Peyer's patch (tissue), 4 donors: ENCODE data around the gene TMEM132E. TPM values are rescaled to one million over a fixed set of nuclear protein-coding genes. Genes with fewer than 3 reads are reported as not detected.

Experiments used
- DNase-seq, 3 donors: peaks; one replicate each; pipeline ENCODE4 v3.0.0-alpha.2; 2017 to 2019
- H3K27ac ChIP-seq, 4 donors: fragments of 200-600 bp; sonication (generic); one replicate each; pipeline ENCODE4 v1.5.1; 2016 to 2019
- H3K27me3 ChIP-seq, 2 donors: fragments of 200-600 bp; sonication (generic); one replicate each; pipeline ENCODE4 v1.5.1; 2019
- H3K36me3 ChIP-seq, 3 donors: fragments of 200-600 bp; sonication (generic); one replicate each; pipeline ENCODE4 v1.5.1; 2016 to 2019
- H3K4me1 ChIP-seq, 4 donors: fragments of 200-600 bp; sonication (generic); one replicate each; pipeline ENCODE4 v1.5.1; 2016 to 2019
- H3K4me3 ChIP-seq, 4 donors: fragments of 200-600 bp; sonication (generic); 1 replicate in 3 of 4; 2 replicates in 1 of 4; pipeline ENCODE4 v1.5.1; 2016 to 2019; ENCODE audit warnings: mild to moderate bottlenecking in 1 of 4
- H3K9me3 ChIP-seq, 4 donors: fragments of 200-600 bp; sonication (generic); one replicate each; pipeline ENCODE4 v1.5.1; 2016 to 2019; ENCODE audit warnings: mild to moderate bottlenecking in 1 of 4
- CTCF ChIP-seq, 6 experiments: fragments of 450-650 bp in 4 of 6; fragments of 200-600 bp in 2 of 6; sonication (generic) in 1 of 6; IDR thresholded peaks; one replicate each; pipeline ENCODE4 v1.5.1; 2017 to 2019; ENCODE audit warnings: antibody characterized with exemption in 6 of 6, mild to moderate bottlenecking in 3 of 6, moderate library complexity in 1 of 6
- POLR2A ChIP-seq, 2 donors: fragments of 450-650 bp; IDR thresholded peaks; one replicate each; pipeline ENCODE4 v1.5.1; 2017; ENCODE audit warnings: antibody characterized with exemption in 2 of 2, mild to moderate bottlenecking in 2 of 2, moderate library complexity in 2 of 2
- total RNA-seq, 4 donors: library from RNA; depleted of rRNA; stranded (reverse); fragments of >200 nt; gene quantifications; one replicate each; pipeline ENCODE4 v1.1.0, GENCODE V29; 2016

Gene TMEM132E
- total RNA-seq, 4 donors from 2014 or later = 0.13 to 1.7 TPM; not detected in 2

GRCh38 chr17:34579979-34580684 lies 750 bp downstream of the TMEM132E start:
- Histone ChIP-seq H3K27ac (no peak overlapping the region), H3K27me3 (peaks cover 0 to 27% of the 10 kb centered on the region in 2 donors), H3K4me3 (peak overlapping the region; percentile 14 to 54 (median 43)), H3K4me1 (peaks cover 0 to 28% (median 15%) of the 10 kb centered on the region in 4 donors), H3K9me3 (peaks cover 0 to 6% (median 0%) of the 10 kb centered on the region in 4 donors), H3K36me3 (no peaks in the 10 kb centered on the region)
- no peak for TF ChIP-seq POLR2A (IDR thresholded peaks at IDR 0.05)
- no peak for TF ChIP-seq CTCF (IDR thresholded peaks at IDR 0.05)
- DNase-seq = peak in 1 of 3 donors; percentile 43

- peak in 1 of 3 donors; percentile 43 for DNase-seq
- no peak for TF ChIP-seq CTCF (IDR thresholded peaks at IDR 0.05)
- no peak for TF ChIP-seq POLR2A (IDR thresholded peaks at IDR 0.05)
- H3K27ac ChIP-seq = no peak overlapping the region
- H3K4me1 ChIP-seq = peaks cover 0 to 28% (median 15%) of the 10 kb centered on the region in 4 donors
- H3K9me3 ChIP-seq = peaks cover 0 to 6% (median 0%) of the 10 kb centered on the region in 4 donors
- H3K27me3 ChIP-seq = peaks cover 0 to 27% of the 10 kb centered on the region in 2 donors
- H3K36me3 ChIP-seq = no peaks in the 10 kb centered on the region
- H3K4me3 ChIP-seq = peak overlapping the region in 3 of 4 donors; percentile 22 to 54 (median 27)
Observed at GRCh38 chr17:34580685-34581445, 1.5 kb downstream of the TMEM132E start.

GRCh38 chr17:34581446-34582184 lies 2.2 kb downstream of the TMEM132E start:
- Histone ChIP-seq H3K27me3 (peaks cover 0 to 27% of the 10 kb centered on the region in 2 donors), H3K4me3 (peak overlapping the region in 3 of 4 donors; percentile 22 to 54 (median 27)), H3K27ac (no peak overlapping the region), H3K36me3 (no peaks in the 10 kb centered on the region), H3K4me1 (peaks cover 0 to 28% (median 15%) of the 10 kb centered on the region in 4 donors), H3K9me3 (peaks cover 0 to 6% (median 0%) of the 10 kb centered on the region in 4 donors)
- TF ChIP-seq POLR2A (IDR thresholded peaks at IDR 0.05) (no peak), CTCF (IDR thresholded peaks at IDR 0.05) (no peak)
- peak in 1 of 3 donors; percentile 33 for DNase-seq

- no peak for TF ChIP-seq POLR2A (IDR thresholded peaks at IDR 0.05)
- TF ChIP-seq CTCF (IDR thresholded peaks at IDR 0.05) = no peak
- no peaks in the 10 kb centered on the region for H3K36me3 ChIP-seq
- peak in 1 of 3 donors; percentile 40 for DNase-seq
- H3K9me3 ChIP-seq = peaks cover 0 to 6% (median 0%) of the 10 kb centered on the region in 4 donors
- H3K27me3 ChIP-seq = peaks cover 0 to 27% of the 10 kb centered on the region in 2 donors
- no peak overlapping the region for H3K27ac ChIP-seq
- H3K4me3 ChIP-seq = no peak overlapping the region
- peaks cover 0 to 28% (median 15%) of the 10 kb centered on the region in 4 donors for H3K4me1 ChIP-seq
Observed at GRCh38 chr17:34582185-34582900, 3.0 kb downstream of the TMEM132E start.

- peak in 1 of 3 donors; percentile 21 for DNase-seq
- Histone ChIP-seq H3K4me1 (peaks cover 0 to 28% (median 15%) of the 10 kb centered on the region in 4 donors), H3K27me3 (peaks cover 0 to 27% of the 10 kb centered on the region in 2 donors), H3K9me3 (peaks cover 0 to 6% (median 0%) of the 10 kb centered on the region in 4 donors), H3K4me3 (no peak overlapping the region), H3K36me3 (no peaks in the 10 kb centered on the region), H3K27ac (no peak overlapping the region)
- TF ChIP-seq CTCF (IDR thresholded peaks at IDR 0.05) = no peak
- TF ChIP-seq POLR2A (IDR thresholded peaks at IDR 0.05) = no peak
Observed at GRCh38 chr17:34582901-34583245, 3.5 kb downstream of the TMEM132E start.
